DMS153 treated with DMSO at 0.1 percent for 48 hours (cell line): ENCODE data around the gene ZFYVE28.
"Not testable (repeated sequence)": the region's sequence is repeated elsewhere in the genome, so short reads cannot be mapped to it uniquely, and the experiment has no call there.

Experiments used
- DNase-seq: peaks from one replicate; lab custom pipeline; 2025; ENCODE audit not compliant: unreplicated experiment; lab: John Stamatoyannopoulos, UW

Gene ZFYVE28

GRCh38 chr4:2275546-2276251 lies 142.7 kb downstream of the ZFYVE28 start:
- DNase-seq: no peak

GRCh38 chr4:2275044-2275397 lies 143.4 kb downstream of the ZFYVE28 start:
- DNase-seq: not testable (repeated sequence)

DNA sequence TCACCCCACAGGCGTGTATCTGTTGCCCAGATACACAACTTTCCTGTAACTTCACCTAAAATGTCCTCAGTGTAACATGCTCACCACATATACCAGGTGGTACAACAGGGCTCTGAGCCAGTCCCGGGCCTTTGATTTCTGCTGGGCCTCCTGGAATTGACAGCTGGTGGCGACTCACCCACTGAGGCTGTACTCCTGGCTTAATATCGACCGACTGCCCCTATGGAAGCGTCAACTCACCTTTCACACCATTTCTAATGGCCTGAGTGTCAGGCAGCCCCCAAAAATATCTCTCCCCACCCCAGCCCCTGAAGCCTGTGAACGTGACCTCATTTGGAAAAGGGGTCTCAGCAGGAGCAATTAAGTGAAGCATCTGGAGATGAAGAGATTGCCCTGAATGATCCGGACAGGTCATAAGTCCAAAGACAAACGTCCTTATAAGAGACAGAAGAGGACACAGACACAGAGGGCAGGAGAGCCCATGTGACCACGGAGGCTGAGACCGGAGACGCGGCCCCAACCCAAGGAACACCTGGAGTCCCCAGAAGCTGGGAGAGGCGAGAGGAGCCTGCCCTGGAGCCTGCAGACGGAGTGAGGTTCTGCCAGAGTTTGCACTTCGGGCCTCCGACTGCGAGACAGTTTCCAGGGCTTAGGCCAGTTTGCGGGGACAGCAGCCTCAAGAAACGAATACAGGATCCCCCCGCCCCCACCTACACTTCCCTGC lies 144.0 kb downstream of the ZFYVE28 start:
- DNase-seq: no peak

GRCh38 chr4:2273657-2274319 lies 144.7 kb downstream of the ZFYVE28 start:
- DNase-seq: no peak

GRCh38 chr4:2273221-2273620 lies 145.2 kb downstream of the ZFYVE28 start:
- no peak for DNase-seq

DNA sequence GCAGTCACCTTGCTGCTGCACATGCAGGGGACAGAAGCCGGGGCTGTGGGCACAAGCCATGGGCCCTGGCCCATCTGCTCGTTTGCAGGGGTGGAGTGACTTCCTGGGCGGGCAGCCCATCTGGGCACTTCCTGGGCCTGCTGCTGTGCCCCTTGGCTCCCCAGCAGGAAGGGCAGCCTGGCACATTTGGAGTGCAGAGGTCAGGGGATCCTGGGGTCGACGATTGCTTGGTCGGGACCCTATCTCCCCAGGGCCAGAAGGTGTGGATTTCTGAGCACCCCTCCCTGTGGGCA lies 145.7 kb downstream of the ZFYVE28 start:
- DNase-seq: no peak

DNA sequence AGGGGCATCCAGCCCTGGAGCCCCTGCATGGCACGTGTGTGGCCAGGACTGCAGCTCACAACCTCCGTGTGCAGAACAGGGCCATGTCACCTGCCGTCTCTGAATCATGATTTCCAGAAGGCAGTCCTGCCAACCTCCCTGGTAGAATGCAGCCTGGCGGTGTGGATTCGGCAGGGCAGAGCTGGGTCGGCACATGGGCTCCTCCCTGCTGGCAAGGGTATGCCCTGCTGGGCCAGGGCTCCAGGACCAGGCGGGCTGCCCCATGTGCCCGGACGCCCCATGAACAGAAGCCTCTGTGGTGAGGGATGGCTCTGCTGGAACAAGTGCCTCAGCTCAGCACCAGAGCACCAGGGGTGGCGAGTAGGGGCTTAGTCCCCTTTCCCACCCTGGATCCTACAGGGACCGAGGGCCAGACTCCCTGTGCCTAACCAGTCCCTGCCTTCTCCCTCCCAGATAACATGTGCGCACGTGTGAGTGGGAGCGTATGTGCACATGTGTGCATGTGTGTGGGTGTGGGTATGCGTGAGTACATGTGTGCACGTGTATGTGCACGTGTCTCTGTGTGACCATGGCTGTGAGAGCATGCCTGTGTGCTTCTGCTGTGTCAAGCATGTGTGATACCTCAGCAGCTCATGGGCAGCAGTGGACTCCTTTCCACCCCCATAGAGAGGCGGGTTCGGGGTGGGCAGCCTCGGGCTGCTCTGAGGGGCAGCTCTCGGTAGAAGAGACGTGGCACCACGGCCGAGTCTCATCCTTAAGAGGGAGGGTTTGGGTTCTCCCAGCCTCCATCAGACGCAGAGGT lies 146.2 kb downstream of the ZFYVE28 start:
- no peak for DNase-seq

GRCh38 chr4:2271279-2272025 lies 147.0 kb downstream of the ZFYVE28 start:
- no peak for DNase-seq

DNA sequence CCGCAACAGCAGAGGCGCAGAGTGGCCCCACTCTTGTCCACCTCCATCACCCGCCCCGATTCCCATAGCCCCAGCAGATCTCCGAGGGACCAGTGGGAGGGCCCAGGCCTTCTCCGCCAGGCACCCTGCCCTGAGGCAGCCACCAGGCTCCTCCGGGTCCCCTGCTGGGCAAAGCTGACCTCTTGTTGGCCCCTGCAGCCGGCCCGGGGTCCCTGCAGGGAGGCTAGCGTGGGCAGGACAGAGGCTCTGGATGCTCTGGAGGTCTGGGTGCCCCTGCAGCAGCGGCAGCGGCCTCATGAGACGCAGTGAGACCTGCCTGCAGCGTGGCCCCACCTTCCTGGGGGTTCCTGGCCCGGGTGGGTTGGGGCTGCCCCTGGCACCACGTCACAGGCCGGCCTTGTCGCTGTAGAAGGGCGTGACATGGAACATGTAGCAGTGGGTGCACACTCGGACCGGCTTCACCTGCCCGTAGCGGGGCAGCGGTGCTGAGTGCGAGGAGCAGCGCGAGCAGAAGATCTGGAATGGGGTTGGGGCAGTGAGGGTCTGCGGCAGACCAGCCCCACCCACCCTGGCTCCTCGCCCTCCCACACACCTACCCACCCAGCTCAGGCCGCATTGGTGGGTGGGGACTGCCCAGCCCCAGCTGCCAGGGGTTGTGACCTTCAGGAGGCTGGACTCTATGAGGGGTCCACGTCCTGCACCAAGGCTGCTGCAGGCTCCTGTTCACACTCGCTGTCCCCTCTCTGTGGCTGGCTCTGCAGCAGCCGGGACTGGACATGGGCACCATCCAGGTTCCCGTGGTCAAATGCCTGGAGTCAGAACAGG lies 147.9 kb downstream of the ZFYVE28 start:
- no peak for DNase-seq

- no peak for DNase-seq
These were observed 148.8 kb downstream of the ZFYVE28 start for GRCh38 chr4:2269618-2270163.

DNA sequence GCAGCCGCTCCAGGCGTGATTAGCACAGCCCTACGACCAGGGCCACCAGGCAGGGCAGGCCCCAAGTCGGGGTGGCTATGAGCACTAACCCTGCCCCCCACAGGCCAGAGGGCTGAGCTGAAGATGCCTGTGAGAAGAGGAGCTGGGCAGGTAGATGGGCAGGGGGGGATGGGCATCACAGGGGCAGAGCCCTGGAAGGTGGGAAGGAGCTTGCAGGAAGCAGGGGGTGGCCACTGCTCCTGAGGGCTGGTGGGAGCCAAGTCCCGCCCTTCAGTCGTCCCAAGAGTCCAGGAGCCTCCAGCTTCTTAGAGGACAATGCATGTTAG lies 149.3 kb downstream of the ZFYVE28 start:
- no peak for DNase-seq

DNA sequence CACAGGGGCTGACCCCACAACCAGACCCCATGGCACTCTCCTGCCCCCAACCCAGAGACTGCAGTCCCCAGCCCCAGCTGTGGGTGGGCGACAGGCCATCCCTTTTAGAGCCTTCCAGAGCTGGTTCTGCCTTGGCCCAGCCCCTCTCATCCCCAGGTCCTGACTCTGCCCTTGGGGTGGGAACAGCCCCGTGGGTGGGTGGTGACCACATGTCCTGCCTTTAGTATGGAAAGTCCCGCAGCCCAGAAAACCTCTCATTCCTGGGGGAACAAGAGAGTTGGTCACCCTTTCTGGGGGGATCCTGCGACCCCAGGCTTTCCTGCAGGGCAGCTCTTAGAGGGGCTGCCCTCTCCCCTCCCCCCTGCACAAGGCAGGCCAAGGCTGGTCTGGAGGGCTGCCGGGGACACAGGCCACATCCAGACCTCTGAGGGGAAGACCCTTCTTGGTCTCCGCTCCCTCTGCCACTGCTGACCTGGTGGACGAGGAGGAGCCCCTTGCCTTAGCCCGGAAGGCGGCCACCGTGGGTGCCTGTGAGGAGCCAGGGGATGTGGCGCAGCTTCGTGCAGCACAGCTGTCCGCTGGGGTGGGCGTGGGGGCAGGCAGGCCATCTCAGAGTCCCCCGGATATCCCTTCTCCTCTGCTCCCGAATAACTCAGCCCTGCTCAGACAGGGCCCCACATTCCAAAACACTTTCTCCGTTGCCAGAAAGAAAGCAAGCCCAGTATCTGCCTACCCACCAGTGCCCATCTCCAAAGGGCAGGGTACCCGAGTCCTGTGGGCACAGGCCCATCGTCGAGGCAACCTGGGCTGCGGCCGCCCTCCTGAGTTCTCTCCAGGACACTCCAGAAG lies 149.9 kb downstream of the ZFYVE28 start:
- DNase-seq: no peak

GRCh38 chr4:2267841-2268240 lies 150.6 kb downstream of the ZFYVE28 start:
- DNase-seq: no peak

- DNase-seq: no peak
These were observed 151.1 kb downstream of the ZFYVE28 start for GRCh38 chr4:2267320-2267811.

DNA sequence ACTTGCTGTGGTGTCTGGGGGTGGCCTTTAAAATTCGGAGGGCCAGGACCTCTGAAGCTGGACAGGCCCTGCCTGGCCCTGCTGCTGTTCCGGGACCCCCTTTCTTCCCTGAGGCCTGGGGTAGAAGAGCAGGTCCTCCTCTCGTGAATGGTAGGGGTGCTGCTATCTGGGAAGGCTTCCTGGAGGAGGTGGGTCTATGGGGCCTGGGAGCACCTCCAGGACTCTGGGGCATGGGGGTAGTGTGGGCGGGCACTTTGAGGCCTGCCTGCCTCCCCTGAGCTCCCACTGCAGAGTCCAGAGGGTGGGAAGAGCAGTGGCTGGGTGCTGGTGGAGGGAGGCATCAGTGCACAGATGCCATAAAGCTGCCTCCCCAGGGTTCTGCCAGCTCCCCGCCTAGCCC lies 151.6 kb downstream of the ZFYVE28 start:
- no peak for DNase-seq

DNA sequence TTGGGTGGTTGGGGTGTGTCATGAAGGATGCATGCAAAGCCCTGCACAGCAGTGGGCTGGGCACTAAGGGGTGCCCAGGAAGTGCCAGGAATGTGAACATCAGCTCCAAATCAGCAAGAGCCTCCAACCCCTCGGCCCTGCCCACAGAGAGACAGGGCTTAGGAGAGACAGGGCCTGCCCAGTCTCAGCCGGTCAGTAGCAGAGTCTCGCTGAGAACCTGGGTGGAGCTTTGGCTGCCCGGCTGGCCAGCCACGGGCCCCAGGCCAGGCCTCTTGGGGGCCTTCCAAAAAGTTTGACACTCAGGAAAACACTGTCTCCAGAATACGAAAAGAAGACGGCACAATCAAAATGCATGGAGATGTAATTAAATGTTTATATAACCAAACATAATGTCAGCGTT lies 152.3 kb downstream of the ZFYVE28 start:
- DNase-seq: no peak

- no peak for DNase-seq
These were observed 153.0 kb downstream of the ZFYVE28 start for GRCh38 chr4:2265113-2266110.
